Activated naive CD4-positive, alpha-beta T cell treated with anti-CD3 and anti-CD28 coated beads for 36 hours (primary cell): ENCODE results near the gene PDHX. TPM values are rescaled to one million over a fixed set of nuclear protein-coding genes. Genes with fewer than 3 reads are reported as not detected.
"Not testable (repeated sequence)": the region's sequence is repeated elsewhere in the genome, so short reads cannot be mapped to it uniquely, and the experiment has no call there.

Source experiments
- CTCF ChIA-PET: fragments of 350-600 bp; sonication (Branson Sonifier 250); formaldehyde crosslinking; loops from one replicate; lab custom pipeline; 2021; ENCODE audit warnings: antibody characterized with exemption; lab: Charles Lee
- DNase-seq: peaks from one replicate; pipeline ENCODE4 v3.0.0-alpha.2; 2020
- H3K27ac Mint-ChIP-seq: one replicate; pipeline ENCODE4 v1.8.0; 2021; ENCODE audit warnings: mild to moderate bottlenecking, mixed read lengths
- H3K27me3 Mint-ChIP-seq: one replicate; pipeline ENCODE4 v1.8.0; 2021; ENCODE audit warnings: low read depth, mixed read lengths
- H3K36me3 Mint-ChIP-seq: one replicate; pipeline ENCODE4 v1.8.0; 2021; ENCODE audit warnings: low read depth, mixed read lengths
- H3K4me1 Mint-ChIP-seq: one replicate; pipeline ENCODE4 v1.8.0; 2021; ENCODE audit warnings: low read depth, mixed read lengths
- H3K4me3 Mint-ChIP-seq: one replicate; pipeline ENCODE4 v1.8.0; 2021; ENCODE audit warnings: mild to moderate bottlenecking, moderate library complexity, mixed read lengths
- H3K9me3 Mint-ChIP-seq: one replicate; pipeline ENCODE4 v1.8.0; 2021; ENCODE audit warnings: mixed read lengths
- intact Hi-C: fragments of 100-400 bp; cut with micrococcal nuclease; formaldehyde crosslinking; loops from one replicate; pipeline ENCODE4 v1.15.1; 2023
- total RNA-seq, 2 experiments: library from RNA; stranded (reverse); gene quantifications; one replicate each; pipeline ENCODE4 v1.2.3, GENCODE V29; 2021

PDHX gene
- total RNA-seq, 2 experiments from 2014 or later: 38.2 to 40.9 TPM

GRCh38 chr11:35013514-35014233 lies 97.3 kb downstream of the PDHX start:
- Mint-ChIP-seq H3K27me3 (peaks cover 4% of the 10 kb centered on the region), H3K9me3 (no peaks in the 10 kb centered on the region), H3K4me1 (peaks cover 41% of the 10 kb centered on the region), H3K27ac (peak overlapping the region; percentile 93), H3K36me3 (no peaks in the 10 kb centered on the region), H3K4me3 (peak overlapping the region; percentile 39)
- intact Hi-C loops: loop anchor here (1.0 to 10.0 kb wide), 12 partner anchors 17 to 779 kb away; no protein-coding TSS in a partner anchor
- CTCF ChIA-PET: interaction anchor here (0.7 to 1.2 kb wide), 3 partner anchors 32 to 162 kb away, joined by 3 to 4 read pairs (median 3); no protein-coding TSS in a partner anchor
- DNase-seq: peak; percentile 71

- peaks cover 38% of the 10 kb centered on the region for H3K4me1 Mint-ChIP-seq
- H3K27me3 Mint-ChIP-seq: peaks cover 4% of the 10 kb centered on the region
- no peak for DNase-seq
- peak overlapping the region; percentile 93 for H3K27ac Mint-ChIP-seq
- no peak overlapping the region for H3K4me3 Mint-ChIP-seq
- CTCF ChIA-PET: interaction anchor here (0.7 to 1.2 kb wide), 2 partner anchors 31 to 161 kb away, joined by 3 to 4 read pairs; no protein-coding TSS in a partner anchor
- intact Hi-C loops: loop anchor here (10.0 kb wide), 1 partner anchor 780 kb away; no protein-coding TSS in a partner anchor
- no peaks in the 10 kb centered on the region for H3K36me3 Mint-ChIP-seq
- H3K9me3 Mint-ChIP-seq: no peaks in the 10 kb centered on the region
Measured at GRCh38 chr11:35014346-35014745, 97.9 kb downstream of the PDHX start.

- Mint-ChIP-seq H3K4me3 (no peak overlapping the region), H3K36me3 (no peaks in the 10 kb centered on the region), H3K27me3 (peaks cover 2% of the 10 kb centered on the region), H3K27ac (no peak overlapping the region), H3K9me3 (no peaks in the 10 kb centered on the region), H3K4me1 (peaks cover 29% of the 10 kb centered on the region)
- no peak for DNase-seq
- intact Hi-C loops: loop anchor here (10.0 kb wide), 1 partner anchor 781 kb away; no protein-coding TSS in a partner anchor
- CTCF ChIA-PET: interaction anchor here (0.6 to 0.9 kb wide), 3 partner anchors 49 to 378 kb away, joined by 3 read pairs; partner anchors contain the start of gene CD44
Measured at GRCh38 chr11:35015621-35016387, 99.4 kb downstream of the PDHX start.

GRCh38 chr11:35016916-35017315 lies 100.5 kb downstream of the PDHX start:
- Mint-ChIP-seq H3K27me3 (no peaks in the 10 kb centered on the region), H3K4me1 (peaks cover 26% of the 10 kb centered on the region)
- DNase-seq: no peak

GRCh38 chr11:35017528-35018342 lies 101.3 kb downstream of the PDHX start:
- Mint-ChIP-seq H3K4me1 (peaks cover 19% of the 10 kb centered on the region), H3K36me3 (no peaks in the 10 kb centered on the region), H3K9me3 (peaks cover 2% of the 10 kb centered on the region), H3K27me3 (no peaks in the 10 kb centered on the region), H3K27ac (no peak overlapping the region), H3K4me3 (no peak overlapping the region)
- intact Hi-C loops: loop anchor here (10.0 kb wide), 1 partner anchor 783 kb away; no protein-coding TSS in a partner anchor
- CTCF ChIA-PET: interaction anchor here (1.1 to 1.3 kb wide), 2 partner anchors 12 to 14 kb away, joined by 3 to 5 read pairs; no protein-coding TSS in a partner anchor
- no peak for DNase-seq

More at GRCh38 chr11:35016916-35017315, 100.5 kb downstream of the PDHX start:
- Mint-ChIP-seq H3K4me3 (no peak overlapping the region), H3K27ac (no peak overlapping the region), H3K9me3 (peaks cover 2% of the 10 kb centered on the region), H3K36me3 (no peaks in the 10 kb centered on the region)
- CTCF ChIA-PET: interaction anchor here (1.1 to 1.3 kb wide), 2 partner anchors 13 to 14 kb away, joined by 3 to 5 read pairs; no protein-coding TSS in a partner anchor
- intact Hi-C loops: loop anchor here (10.0 kb wide), 1 partner anchor 782 kb away; no protein-coding TSS in a partner anchor

GRCh38 chr11:35021589-35021988 lies 105.2 kb downstream of the PDHX start:
- Mint-ChIP-seq H3K27me3 (no peaks in the 10 kb centered on the region), H3K4me1 (no peaks in the 10 kb centered on the region), H3K36me3 (peaks cover 9% of the 10 kb centered on the region), H3K27ac (no peak overlapping the region), H3K9me3 (peaks cover 20% of the 10 kb centered on the region), H3K4me3 (no peak overlapping the region)
- CTCF ChIA-PET: no interaction called here
- intact Hi-C loops: no loop called here
- no peak for DNase-seq

- H3K4me1 Mint-ChIP-seq, DNase-seq, CTCF ChIA-PET, H3K27me3 Mint-ChIP-seq, H3K27ac Mint-ChIP-seq, H3K4me3 Mint-ChIP-seq, intact Hi-C loops, H3K36me3 Mint-ChIP-seq: not testable (repeated sequence)
- H3K9me3 Mint-ChIP-seq: peaks cover 25% of the 10 kb centered on the region
Measured at GRCh38 chr11:35023940-35024339, 107.5 kb downstream of the PDHX start.

GRCh38 chr11:35028007-35028406 lies 111.6 kb downstream of the PDHX start:
- H3K27ac Mint-ChIP-seq, DNase-seq, CTCF ChIA-PET, intact Hi-C loops, H3K4me3 Mint-ChIP-seq, H3K27me3 Mint-ChIP-seq, H3K36me3 Mint-ChIP-seq: not testable (repeated sequence)
- peaks cover 23% of the 10 kb centered on the region for H3K9me3 Mint-ChIP-seq
- H3K4me1 Mint-ChIP-seq: peaks cover 32% of the 10 kb centered on the region

- peak; percentile 70 for DNase-seq
- Mint-ChIP-seq H3K27me3 (no peaks in the 10 kb centered on the region), H3K27ac (peak overlapping the region; percentile 93), H3K4me1 (peaks cover 44% of the 10 kb centered on the region), H3K4me3 (no peak overlapping the region), H3K36me3 (no peaks in the 10 kb centered on the region), H3K9me3 (peaks cover 6% of the 10 kb centered on the region)
- intact Hi-C loops: loop anchor here (1.0 kb wide), 6 partner anchors 10 to 136 kb away; no protein-coding TSS in a partner anchor
- CTCF ChIA-PET: interaction anchor here (0.6 to 1.3 kb wide), 11 partner anchors 11 to 226 kb away, joined by 3 to 6 read pairs (median 3); no protein-coding TSS in a partner anchor
Measured at GRCh38 chr11:35029979-35030682, 113.7 kb downstream of the PDHX start.

GRCh38 chr11:35030716-35031213 lies 114.3 kb downstream of the PDHX start:
- CTCF ChIA-PET: interaction anchor here (0.6 to 1.3 kb wide), 5 partner anchors 10 to 318 kb away, joined by 3 to 5 read pairs (median 4); no protein-coding TSS in a partner anchor
- Mint-ChIP-seq H3K36me3 (no peaks in the 10 kb centered on the region), H3K9me3 (peaks cover 5% of the 10 kb centered on the region), H3K4me1 (peaks cover 44% of the 10 kb centered on the region), H3K4me3 (peak overlapping the region; percentile 59), H3K27ac (peak overlapping the region; percentile 93), H3K27me3 (no peaks in the 10 kb centered on the region)
- intact Hi-C loops: loop anchor here (1.0 kb wide), 6 partner anchors 10 to 136 kb away; no protein-coding TSS in a partner anchor
- peak; percentile 55 for DNase-seq
